NCI-H1105 treated with DMSO at 0.1 percent for 48 hours (cell line): Measurements from ENCODE around the gene ACR.

Experiments
- DNase-seq: peaks from one replicate; lab custom pipeline; 2025; lab: John Stamatoyannopoulos, UW

ACR gene

GRCh38 chr22:50737728-50738648, at the start of gene ACR:
ACR (plus strand) TSS chr22:50738204; CDS start chr22:50738236, 32 bp downstream.
- DNase-seq: no peak

GRCh38 chr22:50688448-50688847, 49.6 kb upstream of the ACR start:
- DNase-seq: no peak

- no peak for DNase-seq
Measured at GRCh38 chr22:50691521-50691920, 46.5 kb upstream of the ACR start.

GRCh38 chr22:50693462-50693861, 44.5 kb upstream of the ACR start:
- no peak for DNase-seq

DNA sequence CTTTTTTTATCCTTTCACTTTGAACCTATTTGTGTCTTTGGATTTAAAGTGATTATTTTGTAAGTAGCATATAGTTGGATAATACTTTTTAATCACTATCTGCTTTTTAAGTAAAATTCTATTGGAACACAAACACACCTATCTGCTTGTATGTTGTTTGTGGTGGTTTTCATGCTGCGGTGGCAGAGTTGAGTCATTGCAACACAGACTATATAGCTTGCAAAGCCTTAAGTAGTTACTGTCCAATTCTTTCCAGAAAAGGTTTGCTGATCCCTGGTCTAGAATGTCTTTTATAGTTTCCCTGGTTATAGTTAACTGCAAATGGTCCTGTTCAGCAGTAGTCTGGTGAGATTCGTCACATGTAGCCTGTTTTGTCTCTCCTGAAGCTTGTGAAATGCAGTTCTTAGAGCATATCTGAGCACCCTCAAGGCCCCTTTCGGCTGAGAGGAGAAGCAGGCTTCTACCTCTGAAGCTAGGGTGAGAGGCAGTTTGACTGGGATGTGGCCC, 43.9 kb upstream of the ACR start:
- DNase-seq: no peak

GRCh38 chr22:50694766-50695420, 43.1 kb upstream of the ACR start:
- DNase-seq: no peak

DNA sequence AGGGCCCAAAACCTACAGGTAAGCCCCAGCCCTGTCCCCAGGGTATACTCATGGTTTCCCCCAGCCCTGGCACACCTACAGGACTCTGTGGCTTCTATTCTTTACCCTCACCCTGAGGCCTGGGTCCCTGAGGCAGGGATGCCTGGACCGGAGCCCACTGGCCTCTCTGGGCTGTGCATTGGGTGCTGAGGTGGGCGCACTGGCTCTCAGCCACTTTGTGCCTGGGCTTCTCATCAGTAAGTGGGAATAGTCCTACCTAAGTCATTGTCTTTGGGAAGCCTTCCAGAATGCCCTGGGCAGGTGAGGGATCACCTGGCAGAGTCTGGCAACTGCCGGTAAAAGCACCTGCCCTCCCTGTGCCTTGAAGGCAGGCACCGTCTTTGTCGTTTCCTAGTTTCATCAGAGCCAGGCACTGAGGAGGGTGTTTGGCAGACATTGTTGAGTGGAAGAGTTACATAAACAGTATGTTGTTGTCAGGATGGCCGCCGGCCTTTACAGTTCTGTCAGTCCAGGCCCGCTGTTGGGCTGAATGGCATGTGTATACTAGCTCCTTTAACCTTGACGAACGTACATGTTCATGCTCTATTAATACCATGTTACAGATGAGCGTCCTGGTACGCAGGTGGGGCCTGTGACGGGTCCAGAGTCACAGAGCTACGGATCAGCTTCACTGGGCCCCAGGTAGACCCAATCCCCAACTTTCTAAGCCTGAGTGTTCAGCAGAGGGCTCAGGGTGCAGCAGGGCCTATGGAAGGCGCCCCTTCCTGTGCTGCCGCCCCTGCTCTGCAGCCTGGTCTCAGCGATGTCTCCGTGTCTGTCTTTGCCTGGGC, 42.4 kb upstream of the ACR start:
- DNase-seq: peak; percentile 78

DNA sequence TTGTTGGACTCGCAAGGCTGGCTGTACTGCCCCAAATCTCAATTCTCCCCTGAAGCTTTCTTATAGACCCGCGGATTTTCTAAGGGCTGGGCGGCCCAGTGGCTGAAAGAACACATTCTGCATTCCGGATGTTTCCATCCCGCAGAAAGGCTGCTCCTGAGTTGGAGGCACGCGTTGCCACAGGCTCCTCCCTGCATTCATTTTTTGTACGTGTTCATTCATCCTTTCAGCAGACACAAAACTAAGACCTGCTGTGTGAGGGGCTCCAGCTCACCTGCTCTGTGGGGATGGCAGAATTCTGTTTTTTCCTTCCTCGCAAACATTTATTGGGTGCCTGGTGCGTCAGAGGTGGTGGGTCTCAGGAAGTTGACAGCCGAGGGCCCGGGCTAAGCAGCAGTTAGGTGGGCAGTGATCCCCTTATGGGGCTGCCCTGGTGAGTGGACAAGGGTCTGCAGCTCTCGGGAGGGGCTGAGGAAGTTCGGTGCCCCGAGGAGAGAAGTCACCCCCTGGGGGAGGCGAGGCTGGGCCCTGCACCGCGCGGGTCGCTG, 41.7 kb upstream of the ACR start:
- DNase-seq: no peak

GRCh38 chr22:50696799-50697561, 41.0 kb upstream of the ACR start:
- no peak for DNase-seq

- DNase-seq: no peak
Measured at GRCh38 chr22:50697667-50698506, 40.1 kb upstream of the ACR start.

GRCh38 chr22:50698546-50698945, 39.5 kb upstream of the ACR start:
- DNase-seq: no peak

DNA sequence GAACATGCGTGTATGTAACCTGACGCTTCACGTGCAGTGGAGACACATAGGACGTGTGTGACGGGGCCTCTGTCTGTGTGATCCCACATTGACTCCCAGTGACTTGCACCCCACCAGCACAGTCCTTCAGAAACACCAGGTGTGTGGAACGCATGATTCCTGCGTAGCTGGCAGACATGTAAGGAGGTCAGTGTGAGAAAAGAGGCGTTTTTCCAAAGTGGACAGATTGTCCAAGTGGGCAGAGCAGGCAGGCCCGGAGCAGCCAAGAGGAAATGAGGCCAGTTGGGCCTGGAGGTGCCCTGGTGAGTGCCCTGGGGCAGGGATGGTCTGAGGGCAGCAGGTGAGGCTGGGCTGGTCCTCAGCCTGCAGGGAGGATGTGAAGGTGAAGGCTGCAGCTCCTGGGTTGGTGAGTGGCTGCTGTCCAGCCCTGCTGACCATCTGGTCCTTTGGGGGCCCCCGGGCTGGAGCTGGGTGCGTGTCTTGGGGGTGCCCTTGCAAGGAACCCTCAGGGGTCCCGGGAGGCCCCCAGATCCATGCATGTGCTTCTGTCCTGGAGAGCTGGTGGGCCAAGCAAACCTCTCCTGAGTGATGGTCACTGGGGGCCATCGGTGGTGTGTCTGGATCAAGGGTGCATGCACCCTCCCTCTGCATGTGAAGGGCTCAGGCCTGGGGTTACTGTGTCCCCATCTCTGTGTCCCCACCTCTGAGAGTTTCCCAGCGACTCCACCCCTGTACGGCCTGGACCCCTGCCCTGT, 38.8 kb upstream of the ACR start:
- DNase-seq: no peak

DNA sequence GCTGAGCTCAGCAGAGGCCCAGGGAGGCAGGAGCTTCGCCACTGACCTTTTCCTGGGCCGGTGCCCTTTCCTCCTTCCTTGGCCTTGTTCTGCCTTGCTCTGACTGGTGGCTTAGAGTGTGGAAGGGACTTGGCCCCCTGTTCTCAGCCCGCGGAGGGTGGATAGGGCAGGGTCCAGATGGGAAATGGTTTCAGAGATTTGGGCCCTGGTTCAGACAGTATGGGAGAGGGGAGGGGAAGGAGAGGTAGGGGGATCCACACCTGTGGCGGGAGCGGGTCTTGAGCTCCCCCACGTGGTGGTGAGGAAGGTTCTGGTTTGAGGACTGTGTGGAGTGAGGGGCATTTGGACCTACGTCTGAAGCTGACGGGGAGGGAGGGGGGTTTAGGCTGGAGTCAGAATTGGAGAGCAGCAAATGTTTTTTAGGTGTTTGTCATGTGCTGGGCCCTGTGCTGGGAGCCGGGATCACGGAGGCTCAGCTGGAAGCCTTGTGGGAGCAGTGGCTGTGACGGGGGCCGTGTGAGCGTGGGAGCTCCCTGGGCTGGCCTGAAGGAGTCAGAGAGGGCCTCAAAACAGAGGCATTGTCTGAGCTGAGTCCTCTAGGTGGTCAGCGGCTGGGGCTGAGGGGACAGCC, 38.1 kb upstream of the ACR start:
- DNase-seq: no peak

GRCh38 chr22:50700387-50701075, 37.5 kb upstream of the ACR start:
- DNase-seq: no peak

GRCh38 chr22:50701076-50701419, 37.0 kb upstream of the ACR start:
- no peak for DNase-seq

DNA sequence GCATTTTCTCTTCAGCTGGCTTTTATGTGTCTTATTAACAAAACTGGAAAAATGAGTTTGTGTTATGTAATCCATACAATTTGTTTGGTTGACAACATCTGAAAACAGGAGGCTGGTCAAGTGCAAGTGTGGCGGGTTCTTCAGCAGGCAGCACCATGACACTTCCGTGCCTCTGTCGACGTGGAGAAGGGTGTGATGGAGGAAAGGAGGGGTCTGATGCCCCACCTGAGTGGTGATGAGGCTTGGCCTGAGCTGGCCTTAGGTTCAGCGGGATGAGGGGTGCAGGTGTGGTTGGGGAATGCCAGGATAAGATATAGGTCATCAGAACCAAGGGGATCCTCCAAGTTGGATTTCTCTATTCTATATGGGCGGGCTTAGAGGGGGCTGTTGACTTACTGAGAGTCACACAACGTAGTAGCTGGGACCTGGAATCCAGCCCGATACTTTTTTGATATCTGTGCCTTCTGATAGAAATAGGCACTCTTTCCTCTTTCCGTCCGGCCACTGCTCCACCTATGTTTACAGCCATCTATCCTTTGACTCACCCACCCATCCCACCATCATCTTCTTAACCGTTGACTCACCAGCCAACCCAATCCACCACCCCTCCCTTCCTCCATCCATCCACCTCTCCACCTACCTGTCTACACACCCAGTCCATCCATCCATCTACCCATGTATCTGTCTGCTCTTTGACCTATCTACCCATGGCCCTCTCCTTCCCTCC, 36.4 kb upstream of the ACR start:
- DNase-seq: no peak

- no peak for DNase-seq
Measured at GRCh38 chr22:50702261-50702671, 35.7 kb upstream of the ACR start.
